Heart left ventricle (tissue), 16 donors: ENCODE results near the gene TENM3. TPM values are rescaled to one million over a fixed set of nuclear protein-coding genes. Genes with fewer than 3 reads are reported as not detected.

Source experiments
- ATAC-seq, 4 donors: fragments of 200-7000 bp; cut with Tn5 transposase; one replicate each; pipeline ENCODE4 v1.9.1; 2020 to 2022; ENCODE audit warnings: moderate library complexity in 4 of 4, mild to moderate bottlenecking in 3 of 4, moderate number of reproducible peaks in 1 of 4
- DNase-seq, 5 donors: peaks; one replicate each; pipeline ENCODE4 v3.0.0-alpha.2; 2020
- H3K27ac ChIP-seq, 12 donors: fragments of 200-600 bp; sonication (generic) in 4 of 12; one replicate each; pipeline versions ENCODE4 v1.5.0 to v1.8.0; 2016 to 2022; ENCODE audit warnings: mild to moderate bottlenecking in 2 of 12
- H3K27me3 ChIP-seq, 9 donors: fragments of 200-600 bp; sonication (generic) in 2 of 9; one replicate each; pipeline versions ENCODE4 v1.5.1 to v1.8.0; 2016 to 2022; ENCODE audit warnings: mild to moderate bottlenecking in 3 of 9
- H3K36me3 ChIP-seq, 9 donors: fragments of 200-600 bp; sonication (generic) in 2 of 9; one replicate each; pipeline versions ENCODE4 v1.5.0 to v1.8.0; 2018 to 2022; ENCODE audit warnings: mild to moderate bottlenecking in 2 of 9
- H3K4me1 ChIP-seq, 12 donors: fragments of 200-600 bp; sonication (generic) in 4 of 12; one replicate each; pipeline versions ENCODE4 v1.5.0 to v1.8.0; 2016 to 2022; ENCODE audit warnings: mild to moderate bottlenecking in 3 of 12
- H3K4me3 ChIP-seq, 12 donors: fragments of 200-600 bp; sonication (generic) in 4 of 12; one replicate each; pipeline versions ENCODE4 v1.5.0 to v1.8.0; 2017 to 2022; ENCODE audit warnings: mild to moderate bottlenecking in 9 of 12, moderate library complexity in 4 of 12
- H3K9me3 ChIP-seq, 12 donors: fragments of 200-600 bp; sonication (generic) in 4 of 12; one replicate each; pipeline versions ENCODE4 v1.5.0 to v1.8.0; 2016 to 2022; ENCODE audit warnings: mild to moderate bottlenecking in 1 of 12
- POLR2A ChIP-seq, 2 donors: fragments of 450-650 bp; IDR thresholded peaks; one replicate each; pipeline ENCODE4 v1.6.1; 2017; ENCODE audit warnings: antibody characterized with exemption in 2 of 2, mild to moderate bottlenecking in 2 of 2, moderate library complexity in 2 of 2
- WGBS, 4 donors: extraction: QIAGEN DNeasy Blood & Tissue Kit in 2 of 4; methylation state at CpG; one replicate each; pipeline versions ENCODE4 v1.1.5 to v1.1.7; 2013 to 2018; 5-methylcytosine and 5-hydroxymethylcytosine counted together
- intact Hi-C, 10 donors: fragments of 100-400 bp; cut with DNase I; formaldehyde crosslinking; loops; one replicate each; pipeline versions ENCODE4 v1.11.1 to v1.14.2; 2022
- polyA plus RNA-seq, 2 donors: library from polyadenylated mRNA; stranded (reverse); fragments of 200-250 nt; gene quantifications; one replicate each; pipeline ENCODE4 v1.2.3, GENCODE V29; 2013
- total RNA-seq, 9 donors: library from RNA; depleted of rRNA in 2 of 9; stranded (reverse); fragments of >200 nt in 2 of 9; fragmentation: NEBNext Ultra II Directional in 3 of 9; extraction: Animal tissue kit (Norgen Biotek cat#: 25700) in 3 of 9; gene quantifications; one replicate each; pipeline versions ENCODE4 v1.1.0 to v1.2.4, GENCODE V29; 2016 to 2023
- TF ChIP-seq, protein P1 (sequence below), 12 donors: fragments of 200-600 bp; sonication (generic) in 4 of 12; IDR thresholded peaks; one replicate each; pipeline versions ENCODE4 v1.5.0 to v1.8.0; 2018 to 2022; ENCODE audit warnings: antibody characterized with exemption in 12 of 12, mild to moderate bottlenecking in 5 of 12
- donor health status: ischemic (EF 13 %, LVEDD 7.1; RV severe dilation, severe dysfunction).
- donor health status: healthy with polysubstance abuse.
- donor health status: DM: no; HTN: yes; CAD: no.
- donor health status: DM: no; HTN: no; CAD: no.
- donor health status: ischemic (EF 25% LVEDD 6.9; RV normal size, moderate dysfunction).
- donor health status: ischemic (EF 25% LVEDD 5.7; RV mildly dilated, moderate dysfunction).
- donor health status: healthy.
- donor health status: DM: yes; HTN: yes; CAD: no.
- donor health status: ischemic (EF 35%, LVEDD 5.7; RV mildly dilated, moderate dysfunction).
- donor health status: nonischemic (EF 11% LVEDD 7.7; RV severe dilation, severe dysfunction).
- donor health status: DM: yes; HTN: yes; CAD: no.
- donor health status: PGD.
- donor health status: ischemic (EF 29% LVEDD 5.4; RV normal size, mild dysfunction).
- donor health status: nonischemic (EF 23%, LVEDD 6.1; RV moderate dilation, normal function).

Gene TENM3
- total and polyA plus RNA-seq, 11 donors: 0.19 to 10.3 (median 2.5) TPM

DNA sequence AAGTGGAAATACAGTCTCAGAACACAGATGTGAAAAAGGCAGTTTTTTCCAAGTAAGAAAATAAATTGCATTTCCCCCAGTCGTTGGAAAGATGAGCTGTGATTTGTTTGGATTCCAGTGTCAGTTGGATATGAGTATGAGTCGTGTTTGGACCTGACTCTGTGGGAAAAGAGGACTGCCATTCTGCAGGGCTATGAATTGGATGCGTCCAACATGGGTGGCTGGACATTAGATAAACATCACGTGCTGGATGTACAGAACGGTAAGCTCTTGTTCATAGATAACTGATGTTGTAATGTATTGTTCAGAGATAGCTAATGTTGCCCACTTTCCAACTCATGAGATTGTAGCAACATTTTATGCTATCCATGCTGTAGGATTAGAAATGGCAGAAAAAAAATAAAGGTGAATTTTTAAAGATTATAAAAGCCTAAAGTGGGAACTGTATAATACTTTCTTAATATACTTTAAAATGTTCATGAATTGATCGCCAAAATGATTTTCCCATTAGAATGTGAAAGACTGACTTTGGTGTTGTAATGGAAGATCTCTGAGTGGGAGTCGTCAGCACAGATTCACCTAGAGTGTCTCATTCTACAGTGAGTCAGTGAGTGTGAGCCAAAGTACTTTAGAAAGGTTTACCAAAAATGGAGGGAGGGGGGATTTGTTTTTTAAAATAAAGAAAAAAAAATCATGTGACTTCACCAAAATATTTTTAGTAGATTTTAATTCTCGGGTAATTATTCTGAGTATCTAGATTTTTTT is 495.3 kb downstream of the TENM3 start:
- no peak overlapping the region for H3K27ac ChIP-seq
- TF ChIP-seq, protein P1, sequence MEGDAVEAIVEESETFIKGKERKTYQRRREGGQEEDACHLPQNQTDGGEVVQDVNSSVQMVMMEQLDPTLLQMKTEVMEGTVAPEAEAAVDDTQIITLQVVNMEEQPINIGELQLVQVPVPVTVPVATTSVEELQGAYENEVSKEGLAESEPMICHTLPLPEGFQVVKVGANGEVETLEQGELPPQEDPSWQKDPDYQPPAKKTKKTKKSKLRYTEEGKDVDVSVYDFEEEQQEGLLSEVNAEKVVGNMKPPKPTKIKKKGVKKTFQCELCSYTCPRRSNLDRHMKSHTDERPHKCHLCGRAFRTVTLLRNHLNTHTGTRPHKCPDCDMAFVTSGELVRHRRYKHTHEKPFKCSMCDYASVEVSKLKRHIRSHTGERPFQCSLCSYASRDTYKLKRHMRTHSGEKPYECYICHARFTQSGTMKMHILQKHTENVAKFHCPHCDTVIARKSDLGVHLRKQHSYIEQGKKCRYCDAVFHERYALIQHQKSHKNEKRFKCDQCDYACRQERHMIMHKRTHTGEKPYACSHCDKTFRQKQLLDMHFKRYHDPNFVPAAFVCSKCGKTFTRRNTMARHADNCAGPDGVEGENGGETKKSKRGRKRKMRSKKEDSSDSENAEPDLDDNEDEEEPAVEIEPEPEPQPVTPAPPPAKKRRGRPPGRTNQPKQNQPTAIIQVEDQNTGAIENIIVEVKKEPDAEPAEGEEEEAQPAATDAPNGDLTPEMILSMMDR (IDR thresholded peaks at IDR 0.05): no peak
- no peak for TF ChIP-seq POLR2A (IDR thresholded peaks at IDR 0.05)

DNA sequence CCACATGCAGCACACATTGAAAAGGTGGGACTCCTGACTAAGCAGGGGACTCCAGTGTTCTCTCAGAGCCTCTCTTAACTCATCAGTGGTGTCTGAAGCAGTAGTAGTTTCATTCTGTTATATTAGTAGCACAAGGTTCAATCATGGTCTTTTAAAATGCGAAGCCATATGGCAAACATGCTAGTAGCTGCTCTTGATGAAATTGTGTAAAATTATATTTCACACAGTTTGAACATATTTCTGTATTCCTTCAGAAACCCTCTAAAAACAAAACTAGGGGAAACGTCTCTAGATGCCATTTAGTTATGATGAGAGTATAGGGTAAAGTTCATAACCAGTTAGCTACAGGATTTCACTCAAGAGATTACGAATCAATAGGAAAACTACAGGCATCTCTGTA is 497.1 kb downstream of the TENM3 start:
- DNase-seq (no peak), ATAC-seq (no peak)
- Histone ChIP-seq H3K9me3 (no peaks in the 10 kb centered on the region), H3K4me3 (no peak overlapping the region), H3K36me3 (no peaks in the 10 kb centered on the region), H3K27ac (no peak overlapping the region), H3K27me3 (no peaks in the 10 kb centered on the region), H3K4me1 (peaks cover 0 to 14% (median 0%) of the 10 kb centered on the region in 12 donors)
- TF ChIP-seq, protein P1 (IDR thresholded peaks at IDR 0.05): no peak
- TF ChIP-seq POLR2A (IDR thresholded peaks at IDR 0.05): no peak
- intact Hi-C loops: loop anchor here in 1 of 10 donors (10.0 kb wide), 1 partner anchor 45 kb away; no protein-coding TSS in a partner anchor
- 85 to 93% (median 90%) methylated on average over 3 of the region's 3 CpGs for WGBS, 4 donors

More for the DNA sequence above, 495.3 kb downstream of the TENM3 start:
- WGBS, 4 donors: 59 to 70% (median 65%) methylated on average over 8 of the region's 8 CpGs
- no peak for DNase-seq
- intact Hi-C loops: no loop called here
- Histone ChIP-seq H3K9me3 (no peaks in the 10 kb centered on the region), H3K27me3 (no peaks in the 10 kb centered on the region), H3K4me3 (no peak overlapping the region), H3K4me1 (peaks cover 0 to 14% (median 0%) of the 10 kb centered on the region in 12 donors), H3K36me3 (no peaks in the 10 kb centered on the region)
- ATAC-seq: no peak

DNA sequence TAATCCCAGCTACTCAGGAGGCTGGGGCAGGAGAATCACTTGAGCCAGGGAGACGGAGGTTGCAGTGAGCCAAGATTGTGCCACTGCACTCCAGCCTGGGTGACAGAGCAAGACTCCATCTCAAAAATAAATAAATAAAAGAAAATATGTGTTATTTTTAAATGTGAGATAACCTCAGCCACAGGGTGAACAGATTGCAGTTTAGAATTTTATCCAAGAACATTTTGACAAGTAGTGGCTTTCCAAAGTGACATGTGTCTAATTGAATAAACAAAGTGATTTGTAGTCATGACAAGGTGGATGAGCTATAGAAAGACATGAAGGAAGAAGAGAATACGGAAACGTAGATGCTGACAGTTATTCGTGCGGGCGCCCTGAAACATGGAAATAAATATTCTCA is 497.9 kb downstream of the TENM3 start:
- ATAC-seq (peak in 3 of 4 donors; percentile 33 to 56 (median 39)), DNase-seq (no peak)
- H3K27me3 ChIP-seq: no peaks in the 10 kb centered on the region
- no peaks in the 10 kb centered on the region for H3K36me3 ChIP-seq
- H3K4me1 ChIP-seq: peaks cover 0 to 13% (median 0%) of the 10 kb centered on the region in 12 donors
- intact Hi-C loops: loop anchor here in 1 of 10 donors (10.0 kb wide), 1 partner anchor 46 kb away; no protein-coding TSS in a partner anchor
- no peak overlapping the region for H3K4me3 ChIP-seq
- no peak overlapping the region for H3K27ac ChIP-seq
- H3K9me3 ChIP-seq: peaks cover 0 to 6% (median 0%) of the 10 kb centered on the region in 12 donors
- 61 to 69% (median 63%) methylated on average over 6 of the region's 6 CpGs for WGBS, 4 donors
- TF ChIP-seq POLR2A (IDR thresholded peaks at IDR 0.05): no peak

DNA sequence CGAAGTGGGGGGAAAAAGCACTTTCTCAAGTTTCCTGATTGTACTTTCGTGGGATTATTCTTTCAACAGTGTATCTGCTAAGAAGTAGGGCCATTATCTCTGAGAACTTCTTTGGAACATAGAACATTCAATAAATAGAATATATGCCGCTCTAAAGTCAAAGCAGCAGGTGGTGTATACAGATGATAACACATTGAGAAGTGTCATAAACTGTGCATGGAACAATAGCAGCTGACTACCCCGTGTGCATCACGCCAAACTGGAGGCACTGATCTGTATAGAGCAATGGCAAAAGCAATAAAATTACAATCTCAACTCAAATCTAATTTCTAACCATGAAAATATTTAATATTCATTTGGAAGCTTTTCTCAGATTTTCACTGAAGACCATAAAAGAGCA is 498.7 kb downstream of the TENM3 start:
- H3K4me1 ChIP-seq: peaks cover 0 to 8% (median 0%) of the 10 kb centered on the region in 12 donors
- H3K27me3 ChIP-seq: no peaks in the 10 kb centered on the region
- peaks cover 0 to 11% (median 0%) of the 10 kb centered on the region in 12 donors for H3K9me3 ChIP-seq
- TF ChIP-seq, protein P1 (IDR thresholded peaks at IDR 0.05): no peak
- TF ChIP-seq POLR2A (IDR thresholded peaks at IDR 0.05): no peak
- intact Hi-C loops: loop anchor here in 1 of 10 donors (10.0 kb wide), 1 partner anchor 47 kb away; no protein-coding TSS in a partner anchor
- ATAC-seq: peak in 1 of 4 donors; percentile 11
- H3K27ac ChIP-seq: no peak overlapping the region
- no peaks in the 10 kb centered on the region for H3K36me3 ChIP-seq
- DNase-seq: no peak
- 84 to 91% (median 87%) methylated on average over 5 of the region's 5 CpGs for WGBS, 4 donors
- no peak overlapping the region for H3K4me3 ChIP-seq
